GM12878 (cell line): ENCODE results near the gene RRH. TPM values are rescaled to one million over a fixed set of nuclear protein-coding genes. Genes with fewer than 3 reads are reported as not detected.

ENCODE experiments used
- ATAC-seq: fragments of 200-7000 bp; cut with Tn5 transposase; 3 replicates; pipeline ENCODE4 v1.9.1; 2020; ENCODE audit warnings: mild to moderate bottlenecking, moderate library complexity
- BruUV-seq: library from RNA; stranded (reverse); fragments of 400-500 nt; replicated peaks from 2 replicates; lab custom pipeline; 2021; lab: Mats Ljungman, UMichigan
- CTCF ChIA-PET: fragments of 300-600 bp; sonication (Branson Sonifier 250); formaldehyde crosslinking; extraction: SDS; loops from one replicate; lab custom pipeline; 2021; ENCODE audit warnings: inconsistent platforms; lab: Yijun Ruan, JAX
- POLR2A ChIA-PET: fragments of 350-600 bp; formaldehyde crosslinking; extraction: SDS; loops from one replicate; lab custom pipeline; 2021; ENCODE audit warnings: inconsistent platforms; lab: Charles Lee
- RAD21 ChIA-PET: fragments of 300-600 bp; sonication (Branson Sonifier 250); formaldehyde crosslinking; loops from one replicate; lab custom pipeline; 2023; ENCODE audit warnings: antibody characterized with exemption; ENCODE audit not compliant: unreplicated experiment; lab: Charles Lee
- SMC1A ChIA-PET: fragments of 300-600 bp; sonication (Branson Sonifier 250); formaldehyde crosslinking; loops from one replicate; lab custom pipeline; 2023; ENCODE audit not compliant: unreplicated experiment, uncharacterized antibody; lab: Charles Lee
- DNase-seq: peaks from one replicate; pipeline ENCODE4 v3.0.0-alpha.2; 2011; ENCODE audit warnings: low read depth, low spot score
- FAIRE-seq: peaks from 3 replicates; lab custom pipeline; 2011; peaks lifted over from hg19 to GRCh38; lab: Jason Lieb, UNC
- H2AFZ ChIP-seq: 2 replicates; pipeline ENCODE4 v1.6.0; 2011; ENCODE audit warnings: low read depth, low read length, control low read depth; ENCODE audit not compliant: control insufficient read depth
- H3K27ac ChIP-seq: 2 replicates; pipeline ENCODE4 v1.5.1; 2011; ENCODE audit warnings: control low read depth; ENCODE audit not compliant: control insufficient read depth, insufficient read depth
- H3K27me3 ChIP-seq, 2 experiments: replicated peaks in 1 of 2; 2 replicates each; pipeline versions ENCODE4 v1.6.0 to v1.6.1; 2011; ENCODE audit warnings: low read length in 1 of 2; ENCODE audit not compliant: control insufficient read depth in 2 of 2, insufficient read depth in 2 of 2
- H3K36me3 ChIP-seq, 2 experiments: 2 replicates each; pipeline ENCODE4 v1.5.1; 2011; ENCODE audit warnings: low read length in 1 of 2; ENCODE audit not compliant: control insufficient read depth in 2 of 2, insufficient read depth in 2 of 2
- H3K4me1 ChIP-seq: 2 replicates; pipeline ENCODE4 v1.6.1; 2011; ENCODE audit warnings: mild to moderate bottlenecking, low read length, moderate library complexity, mixed read lengths; ENCODE audit not compliant: control insufficient read depth, insufficient read depth
- H3K4me2 ChIP-seq: 2 replicates; pipeline ENCODE4 v1.6.0; 2011; ENCODE audit warnings: control low read depth; ENCODE audit not compliant: control insufficient read depth, insufficient read depth
- H3K4me3 ChIP-seq: fragments of 200-600 bp; sonication (generic); 2 replicates; pipeline ENCODE4 v1.5.1; 2016
- H3K79me2 ChIP-seq: 2 replicates; pipeline ENCODE4 v1.6.0; 2011; ENCODE audit warnings: low read length; ENCODE audit not compliant: control insufficient read depth, insufficient read depth
- H3K9ac ChIP-seq: 2 replicates; pipeline ENCODE4 v1.8.0; 2011; ENCODE audit warnings: low read length, control low read depth, mixed read lengths; ENCODE audit not compliant: control insufficient read depth, insufficient read depth
- H3K9me3 ChIP-seq: replicated peaks from 3 replicates; pipeline ENCODE4 v1.5.1; 2011; ENCODE audit warnings: mild to moderate bottlenecking, low read length; ENCODE audit not compliant: control insufficient read depth, insufficient read depth
- H4K20me1 ChIP-seq: 2 replicates; pipeline ENCODE4 v1.6.0; 2011; ENCODE audit not compliant: control insufficient read depth, insufficient read depth
- FOS ChIP-seq: IDR thresholded peaks from 3 replicates; pipeline ENCODE4 v1.6.1; 2011; ENCODE audit warnings: borderline replicate concordance; ENCODE audit not compliant: insufficient read length; ENCODE audit errors: extremely low read depth
- NFYB ChIP-seq: IDR thresholded peaks from 2 replicates; pipeline ENCODE4 v1.6.1; 2011; ENCODE audit warnings: low read depth, mild to moderate bottlenecking, low read length, improper control_type of control experiment, moderate library complexity; ENCODE audit not compliant: insufficient read depth
- YBX1 ChIP-seq: fragments of 450-650 bp; IDR thresholded peaks from 2 replicates; pipeline ENCODE4 v1.6.1; 2016; ENCODE audit warnings: antibody characterized with exemption
- ZNF384 ChIP-seq: IDR thresholded peaks from 2 replicates; pipeline ENCODE4 v1.6.1; 2012; ENCODE audit warnings: low read depth, mild to moderate bottlenecking, low read length, improper control_type of control experiment, borderline replicate concordance
- WGBS: methylation state at CpG from one replicate; pipeline ENCODE4 v1.1.6; 2016; ENCODE audit warnings: low lambda C conversion rate; ENCODE audit not compliant: insufficient replicate concordance, insufficient coverage; ENCODE audit errors: missing lambda C conversion rate; 5-methylcytosine and 5-hydroxymethylcytosine counted together
- in situ Hi-C: fragments of 300-500 bp; cut with MboI; formaldehyde crosslinking; loops from 9 replicates; pipeline ENCODE4 v1.14.3; 2018; ENCODE audit warnings: mixed read lengths
- intact Hi-C: fragments of 100-400 bp; cut with micrococcal nuclease; formaldehyde crosslinking; loops from one replicate; pipeline ENCODE4 v1.14.2; 2022; ENCODE audit not compliant: unreplicated experiment
- polyA plus RNA-seq, 11 experiments: library from polyadenylated mRNA; depleted of rRNA in 4 of 11; unstranded in 6 of 11; stranded (reverse) in 5 of 11; fragments of >200 nt; fragmentation: Nextera tagmentation in 4 of 11; fragmentation: Illumina TruSeq in 1 of 11; extraction: Ambion mirVana in 4 of 11; extraction: Trizol in 1 of 11; gene quantifications; 1 replicate in 1 of 11; 2 replicates in 10 of 11; pipeline versions ENCODE4 v1.2.1 to v1.2.3, GENCODE V29; 2011 to 2016; ENCODE audit warnings: inconsistent platforms in 2 of 11, missing spikeins in 2 of 11, low read depth in 1 of 11
- total RNA-seq, 4 experiments: library from RNA; depleted of rRNA in 3 of 4; stranded (reverse); fragments of >200 nt in 3 of 4; fragmentation: Illumina TruSeq in 1 of 4; extraction: Trizol in 1 of 4; gene quantifications; 2 replicates each; pipeline versions ENCODE4 v1.2.1 to v1.2.3, GENCODE V29; 2013 to 2021
- TF ChIP-seq, protein P1 (sequence below): IDR thresholded peaks from 2 replicates; pipeline ENCODE4 v1.6.1; 2011; ENCODE audit warnings: borderline replicate concordance, low read depth, mild to moderate bottlenecking, moderate library complexity, mixed read lengths, low read length; ENCODE audit not compliant: insufficient read depth; ENCODE audit errors: extremely low read length

The RRH gene
- total and polyA plus RNA-seq, 10 of the 15 experiments (the other 5 are each of a cell fraction or from before 2014, with no cell fraction given), result 0.06 to 0.24 (median 0.12) TPM; not detected in 6

DNA sequence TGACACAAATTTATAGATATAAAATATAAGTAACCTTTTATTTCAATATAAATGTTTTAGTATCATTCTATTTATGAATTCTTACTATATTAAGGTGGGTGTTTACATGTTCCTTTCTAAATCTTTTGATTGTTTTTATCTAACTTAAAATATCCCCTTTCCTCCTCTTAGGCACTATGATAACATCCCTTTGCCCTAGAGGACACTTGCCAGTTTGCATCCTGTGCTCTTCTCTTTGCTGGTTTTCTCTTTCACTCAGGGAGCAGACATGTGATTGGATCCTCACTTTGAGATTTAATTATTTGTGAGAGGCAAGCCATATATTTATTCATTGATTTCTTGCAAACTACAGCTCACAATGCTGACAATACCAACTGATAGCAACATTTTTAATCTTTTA is 36.4 kb downstream of the RRH start:
- no peak overlapping the region for H3K27ac ChIP-seq
- H3K4me1 ChIP-seq, result no peaks in the 10 kb centered on the region
- no peak overlapping the region for H3K4me2 ChIP-seq
- no peaks in the 10 kb centered on the region for H3K79me2 ChIP-seq
- in situ Hi-C loops, result no loop called here
- ChIA-PET CTCF (no interaction called here), SMC1A (no interaction called here), RAD21 (no interaction called here), POLR2A (no interaction called here)
- H3K4me3 ChIP-seq, result no peak overlapping the region
- FAIRE-seq (no peak), DNase-seq (no peak), ATAC-seq (no peak)
- H3K9me3 ChIP-seq, result no peaks in the 10 kb centered on the region
- H3K27me3 ChIP-seq, result no peaks in the 10 kb centered on the region
- no TSS peak for BruUV-seq
- no peak overlapping the region for H3K9ac ChIP-seq
- intact Hi-C loops, result no loop called here
- no peaks in the 10 kb centered on the region for H4K20me1 ChIP-seq
- TF ChIP-seq YBX1, result no peak
- TF ChIP-seq, protein P1, sequence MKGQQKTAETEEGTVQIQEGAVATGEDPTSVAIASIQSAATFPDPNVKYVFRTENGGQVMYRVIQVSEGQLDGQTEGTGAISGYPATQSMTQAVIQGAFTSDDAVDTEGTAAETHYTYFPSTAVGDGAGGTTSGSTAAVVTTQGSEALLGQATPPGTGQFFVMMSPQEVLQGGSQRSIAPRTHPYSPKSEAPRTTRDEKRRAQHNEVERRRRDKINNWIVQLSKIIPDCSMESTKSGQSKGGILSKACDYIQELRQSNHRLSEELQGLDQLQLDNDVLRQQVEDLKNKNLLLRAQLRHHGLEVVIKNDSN, result no peak
- no peak for TF ChIP-seq NFYB
- TF ChIP-seq ZNF384, result no peak
- no peak for TF ChIP-seq FOS
- H2AFZ ChIP-seq, result no peak overlapping the region
- H3K36me3 ChIP-seq, result no peaks in the 10 kb centered on the region

DNA sequence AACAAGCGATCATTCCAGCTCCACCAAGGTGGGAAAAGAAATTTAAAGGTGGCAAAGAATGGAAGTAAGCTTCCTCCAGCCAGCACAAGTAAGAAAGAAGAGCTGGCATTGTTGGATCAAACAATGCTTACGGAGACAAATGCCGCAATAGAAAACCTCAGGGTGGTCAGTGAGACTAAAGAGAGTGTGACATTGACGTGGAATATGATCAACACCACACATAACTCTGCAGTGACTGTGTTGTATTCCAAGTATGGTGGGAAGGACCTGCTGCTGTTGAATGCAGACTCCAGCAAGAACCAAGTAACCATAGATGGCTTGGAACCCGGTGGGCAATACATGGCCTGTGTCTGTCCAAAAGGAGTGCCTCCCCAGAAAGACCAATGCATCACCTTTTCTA is 42.3 kb downstream of the RRH start:
- CTCF ChIA-PET, result no interaction called here
- TF ChIP-seq YBX1, result no peak
- no peak overlapping the region for H2AFZ ChIP-seq
- H3K36me3 ChIP-seq, result no peaks in the 10 kb centered on the region
- SMC1A ChIA-PET, result no interaction called here
- H3K4me1 ChIP-seq, result no peaks in the 10 kb centered on the region
- RAD21 ChIA-PET, result no interaction called here
- no peak for FAIRE-seq
- no peaks in the 10 kb centered on the region for H3K27me3 ChIP-seq
- DNase-seq, result no peak
- intact Hi-C loops (no loop called here), in situ Hi-C loops (no loop called here)
- 35% methylated on average over 5 of the region's 5 CpGs for WGBS
- POLR2A ChIA-PET, result no interaction called here
- H3K79me2 ChIP-seq, result no peaks in the 10 kb centered on the region
- no peaks in the 10 kb centered on the region for H3K9me3 ChIP-seq
- ATAC-seq, result no peak
- no peak overlapping the region for H3K9ac ChIP-seq
- no TSS peak for BruUV-seq
- no peak overlapping the region for H3K4me2 ChIP-seq
- no peak overlapping the region for H3K27ac ChIP-seq
- H4K20me1 ChIP-seq, result no peaks in the 10 kb centered on the region
- H3K4me3 ChIP-seq, result no peak overlapping the region
